Umbilical cord (tissue), 2 donors: ENCODE data around the gene XRCC3. TPM values are rescaled to one million over a fixed set of nuclear protein-coding genes. Genes with fewer than 3 reads are reported as not detected.

Source experiments
- DNase-seq: peaks from one replicate; pipeline ENCODE4 v3.0.0-alpha.2; 2015; ENCODE audit warnings: low spot score
- total RNA-seq: library from RNA; depleted of rRNA; stranded (reverse); fragments of >200 nt; gene quantifications from one replicate; pipeline ENCODE4 v1.2.3, GENCODE V29; 2014; ENCODE audit warnings: low replicate concordance; ENCODE audit not compliant: insufficient read depth

The XRCC3 gene
- 5.1 TPM for total RNA-seq

DNA sequence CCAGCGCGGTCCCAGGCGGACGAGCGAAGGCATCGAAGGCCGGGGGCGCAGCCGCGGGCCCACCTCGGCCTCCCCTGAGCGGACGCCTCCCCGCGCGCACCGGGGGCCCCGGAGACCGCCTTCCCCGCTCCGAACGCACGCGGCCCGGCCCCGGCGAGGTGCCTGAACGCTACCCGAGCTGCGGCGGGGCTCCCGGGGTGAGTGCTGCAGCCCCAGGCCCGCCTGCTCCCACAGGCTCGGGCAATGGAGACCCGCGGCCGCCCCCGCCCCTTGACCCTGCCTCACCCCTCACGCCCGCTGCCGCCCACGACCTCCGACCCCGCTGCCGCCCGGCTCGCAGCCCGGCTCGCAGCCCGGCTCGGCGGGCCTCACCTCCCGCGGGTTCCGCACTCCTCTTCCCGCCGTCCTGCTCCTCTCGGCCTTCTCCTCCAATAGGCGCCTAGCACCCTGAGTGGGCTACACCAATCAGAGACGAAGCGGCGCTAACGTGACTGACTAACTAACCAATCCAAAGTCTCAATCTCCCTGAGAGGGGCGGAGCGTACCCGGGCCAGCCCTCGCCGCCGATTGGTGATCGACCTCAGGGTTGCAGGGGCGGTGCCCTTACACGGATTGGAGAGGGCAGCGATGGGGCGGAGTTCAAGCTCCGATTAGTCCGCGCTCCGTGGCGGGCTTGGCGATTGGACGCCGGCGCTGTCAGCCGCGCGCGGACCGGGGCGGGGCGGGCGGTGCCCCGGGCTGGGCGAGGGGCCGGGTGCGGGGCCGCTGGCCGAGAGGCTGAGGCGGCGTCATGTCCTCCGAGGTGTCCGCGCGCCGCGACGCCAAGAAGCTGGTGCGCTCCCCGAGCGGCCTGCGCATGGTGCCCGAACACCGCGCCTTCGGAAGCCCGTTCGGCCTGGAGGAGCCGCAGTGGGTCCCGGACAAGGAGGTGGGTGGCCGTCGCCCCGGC lies at the start of gene XRCC3, which contains the start of gene ZFYVE21:
XRCC3 (minus strand) TSS at position 400 of the 949 bp plus-strand sequence. CDS start 4,364 bp downstream, outside the sequence.
ZFYVE21 (plus strand) TSS at position 759 of the 949 bp plus-strand sequence; CDS start at position 791, 32 bp downstream.
- DNase-seq: peak; percentile 100

DNA sequence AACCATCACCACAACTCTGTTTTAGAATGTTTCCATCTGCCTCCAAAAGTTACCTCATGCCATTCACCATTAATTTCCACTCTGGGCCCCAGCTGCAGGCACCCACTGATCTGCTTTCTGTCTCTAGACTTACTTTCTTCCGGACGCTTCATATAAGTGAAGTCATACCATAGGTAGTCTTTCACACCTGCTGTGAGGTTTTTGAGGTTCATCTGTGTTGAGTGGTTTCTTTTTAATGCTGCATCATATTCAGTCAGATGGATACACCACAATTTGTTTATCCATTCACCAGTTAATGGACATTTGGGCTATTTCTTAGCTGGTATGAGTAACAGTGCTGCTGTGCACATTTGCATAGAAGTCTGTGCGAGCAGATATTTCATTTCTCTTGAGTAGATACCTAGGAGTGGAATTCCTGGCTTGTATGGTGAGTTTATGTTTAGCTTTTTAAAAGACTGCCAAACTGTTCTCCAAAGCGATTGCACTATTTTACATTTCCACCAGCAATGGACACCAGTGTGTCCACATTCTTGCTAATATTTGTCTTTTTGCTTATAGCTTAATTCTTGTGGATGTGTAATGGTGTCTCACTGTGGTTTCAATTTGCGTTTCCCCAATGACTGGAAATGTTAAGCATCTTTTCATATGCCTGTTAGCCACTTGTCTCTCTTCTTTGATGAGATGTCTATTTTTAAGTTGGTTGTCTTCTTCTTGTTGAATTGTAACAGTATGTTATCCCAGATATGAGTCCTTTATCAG lies 48.7 kb upstream of the XRCC3 start:
- DNase-seq: no peak

GRCh38 chr14:103762541-103762940 lies 47.3 kb upstream of the XRCC3 start:
- no peak for DNase-seq

DNA sequence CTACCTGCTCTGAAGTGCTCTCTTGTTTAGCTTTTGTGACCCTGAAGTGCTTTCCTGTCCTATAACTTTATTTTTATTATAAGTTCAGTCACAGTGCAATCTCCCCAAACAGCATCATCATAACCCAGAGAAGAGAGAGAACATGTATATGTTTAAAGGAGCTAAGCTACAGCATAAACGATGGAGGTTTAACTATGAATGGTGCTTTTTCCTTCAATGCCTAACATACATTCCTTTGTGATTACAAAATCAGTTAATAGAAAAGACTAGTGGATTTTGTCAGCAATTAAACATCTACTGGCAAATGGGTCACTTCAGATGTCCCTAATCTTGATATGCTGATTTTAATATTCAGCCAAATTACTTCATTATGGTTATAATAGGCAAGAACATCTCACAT lies 46.8 kb upstream of the XRCC3 start:
- no peak for DNase-seq

DNA sequence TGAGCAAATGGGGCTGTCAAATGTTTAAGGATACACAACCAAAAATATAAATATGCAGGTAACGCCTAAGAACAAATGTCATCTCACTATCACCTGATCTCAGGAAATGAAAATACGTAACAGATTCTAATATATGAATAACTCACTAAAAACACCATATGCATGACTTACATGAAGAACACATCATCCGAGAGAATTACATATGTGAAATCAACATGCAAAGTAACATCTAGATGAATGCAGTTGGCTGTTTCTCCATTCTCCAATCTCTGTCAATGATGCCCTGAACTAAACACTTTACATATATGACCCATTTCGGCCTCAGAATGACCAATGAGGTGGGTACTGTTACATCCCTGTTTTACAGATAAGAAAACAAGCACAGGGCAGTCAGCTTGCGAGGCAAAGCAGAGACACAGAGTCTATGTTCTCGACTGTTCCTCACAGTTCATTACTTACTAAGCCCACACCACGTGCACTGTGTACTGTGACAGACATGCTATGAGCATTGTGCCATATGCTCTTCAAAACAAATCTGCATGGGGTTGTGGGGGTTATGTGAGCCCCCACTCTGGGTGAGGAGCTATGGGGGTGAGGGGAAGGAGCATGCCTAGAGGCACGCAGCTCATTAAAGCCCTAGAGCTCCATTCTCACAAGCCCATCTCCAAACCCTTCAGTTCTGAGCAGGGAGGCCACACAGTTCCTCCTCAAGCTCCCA lies 43.0 kb upstream of the XRCC3 start:
- DNase-seq: no peak

DNA sequence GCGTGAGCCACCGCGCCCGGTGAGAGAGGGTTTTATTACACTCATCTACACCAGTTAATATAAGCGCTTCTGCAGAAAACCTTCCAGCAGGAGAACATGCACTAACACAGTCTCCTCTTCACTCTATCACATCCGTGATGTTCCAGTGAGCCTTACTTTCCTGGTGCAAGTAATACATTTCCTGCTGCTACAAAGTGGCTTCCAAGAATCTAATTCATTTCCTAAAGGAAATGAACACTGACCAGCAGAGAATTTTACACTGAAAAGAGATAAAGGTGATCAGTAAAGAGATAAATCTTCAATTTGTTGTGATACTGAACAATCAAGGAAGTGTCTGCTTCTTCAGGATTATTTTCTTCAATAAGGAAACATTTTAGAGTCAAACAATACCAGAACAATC lies 39.8 kb upstream of the XRCC3 start:
- no peak for DNase-seq

DNA sequence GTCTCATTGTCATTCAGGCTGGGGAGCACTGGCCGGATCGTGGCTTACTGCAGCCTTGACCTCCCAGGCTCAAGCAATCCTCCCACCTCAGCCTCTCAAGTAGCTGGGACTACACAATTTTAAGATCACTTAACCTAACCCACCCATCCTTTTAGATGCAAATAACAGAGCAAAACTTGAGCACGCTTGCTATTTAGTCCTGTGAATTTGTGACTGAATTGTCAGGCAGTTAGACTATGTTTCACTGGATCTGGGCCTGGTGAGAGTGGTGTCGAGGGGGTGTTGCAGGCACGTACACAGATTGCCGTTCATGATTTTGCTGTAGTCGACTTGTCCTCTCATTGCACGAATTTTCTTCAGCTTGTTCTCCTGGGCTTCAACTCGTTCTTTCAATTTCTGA lies 38.5 kb upstream of the XRCC3 start:
- no peak for DNase-seq

- DNase-seq: no peak
These were observed 34.6 kb upstream of the XRCC3 start for GRCh38 chr14:103749860-103750259.

DNA sequence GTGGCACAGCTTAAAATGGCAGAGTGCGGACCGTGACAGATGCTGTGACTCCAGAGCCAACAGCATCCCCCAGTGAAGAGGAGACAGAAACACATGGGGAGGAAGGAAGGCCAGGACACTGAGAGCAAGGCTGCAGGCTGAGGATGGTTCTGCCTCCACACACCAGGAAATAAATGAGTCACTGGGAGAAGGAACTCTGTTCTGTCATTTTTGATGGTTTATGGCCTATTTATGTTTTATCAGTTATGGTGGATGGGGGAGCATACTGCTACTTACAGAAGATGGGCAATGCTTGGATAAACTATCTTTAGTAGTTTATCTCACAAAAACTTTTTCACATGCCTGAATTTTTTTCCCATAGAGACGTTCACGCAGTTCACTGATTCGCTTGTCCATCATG lies 34.2 kb upstream of the XRCC3 start:
- no peak for DNase-seq

GRCh38 chr14:103748534-103748857 lies 33.2 kb upstream of the XRCC3 start:
- no peak for DNase-seq

GRCh38 chr14:103746701-103747100 lies 31.4 kb upstream of the XRCC3 start:
- DNase-seq: no peak

DNA sequence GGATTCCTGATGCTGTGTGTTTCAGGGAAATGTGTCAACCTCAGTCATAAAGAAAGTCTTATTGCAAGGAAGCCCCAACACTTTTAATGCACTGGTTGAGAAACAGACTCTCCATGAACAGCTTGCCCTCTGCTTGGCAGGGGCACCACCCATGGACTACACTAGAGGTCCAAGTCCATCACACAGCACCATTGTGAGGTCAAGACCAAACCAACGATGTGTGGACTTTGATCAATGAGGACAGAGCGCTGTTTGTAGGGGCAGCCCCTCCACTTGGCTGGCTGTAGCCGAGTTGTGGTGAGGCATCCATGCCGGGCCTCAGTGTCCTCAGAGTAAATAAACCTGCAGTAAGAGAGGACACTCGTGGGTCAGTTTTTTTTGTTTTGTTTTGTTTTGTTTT lies 30.2 kb upstream of the XRCC3 start:
- DNase-seq: no peak

- DNase-seq: no peak
These were observed 29.6 kb upstream of the XRCC3 start for GRCh38 chr14:103744621-103745395.

- DNase-seq: no peak
These were observed 28.4 kb upstream of the XRCC3 start for GRCh38 chr14:103743691-103744090.

DNA sequence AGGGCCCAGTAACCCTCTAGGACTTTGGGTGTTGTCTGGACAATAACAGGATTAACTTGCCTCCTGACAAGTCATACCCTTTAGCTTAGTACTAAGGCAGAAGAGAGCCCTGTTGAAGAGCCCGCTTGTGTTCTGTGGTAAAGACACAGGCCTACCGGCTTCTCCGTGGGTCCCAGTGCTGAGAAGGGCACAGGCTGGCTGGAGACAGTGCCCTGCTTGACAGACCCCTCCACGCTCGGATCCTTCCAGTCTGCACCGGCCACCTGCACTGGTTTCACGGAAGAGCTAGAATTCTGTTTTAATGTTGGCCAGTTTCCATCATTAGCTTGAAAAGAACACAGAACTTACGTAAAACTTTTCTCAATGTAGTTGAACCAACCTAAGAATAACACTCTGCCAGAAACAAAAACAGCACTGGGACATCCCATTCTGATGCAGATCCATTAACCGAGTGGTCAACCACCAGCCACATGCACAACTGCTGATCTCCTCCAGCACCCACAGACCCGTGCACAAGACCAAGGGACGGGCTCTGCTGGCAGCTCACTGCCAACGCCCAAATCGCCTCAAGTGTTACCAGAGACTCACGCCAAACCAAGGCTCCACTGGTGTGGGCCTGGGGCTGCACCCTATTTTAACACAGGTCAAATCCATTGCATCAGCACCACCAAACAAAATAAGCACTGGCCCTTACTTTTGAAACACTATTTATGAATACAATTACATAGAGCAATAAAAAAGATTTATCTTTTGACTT lies 27.4 kb upstream of the XRCC3 start:
- DNase-seq: no peak

DNA sequence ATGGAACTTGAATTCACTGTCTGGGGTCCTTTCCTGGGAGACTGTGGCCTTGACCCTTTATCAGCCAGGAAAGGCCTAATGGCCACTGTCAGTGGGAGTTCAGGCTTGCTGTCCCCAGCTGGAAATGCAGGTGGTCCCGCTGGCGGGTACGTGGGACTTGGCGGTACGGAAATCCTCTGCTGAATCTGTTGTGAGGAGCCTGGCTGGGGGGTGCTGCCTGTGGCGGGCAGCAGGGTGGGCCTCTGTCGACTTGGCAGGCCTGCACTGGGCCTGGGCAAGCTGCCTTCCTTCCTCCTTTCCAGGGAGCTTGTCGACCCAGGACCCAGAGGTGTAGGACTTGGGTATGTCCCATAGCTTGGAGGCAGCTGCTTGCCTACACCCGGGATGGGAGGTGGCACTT lies 26.6 kb upstream of the XRCC3 start:
- DNase-seq: no peak

DNA sequence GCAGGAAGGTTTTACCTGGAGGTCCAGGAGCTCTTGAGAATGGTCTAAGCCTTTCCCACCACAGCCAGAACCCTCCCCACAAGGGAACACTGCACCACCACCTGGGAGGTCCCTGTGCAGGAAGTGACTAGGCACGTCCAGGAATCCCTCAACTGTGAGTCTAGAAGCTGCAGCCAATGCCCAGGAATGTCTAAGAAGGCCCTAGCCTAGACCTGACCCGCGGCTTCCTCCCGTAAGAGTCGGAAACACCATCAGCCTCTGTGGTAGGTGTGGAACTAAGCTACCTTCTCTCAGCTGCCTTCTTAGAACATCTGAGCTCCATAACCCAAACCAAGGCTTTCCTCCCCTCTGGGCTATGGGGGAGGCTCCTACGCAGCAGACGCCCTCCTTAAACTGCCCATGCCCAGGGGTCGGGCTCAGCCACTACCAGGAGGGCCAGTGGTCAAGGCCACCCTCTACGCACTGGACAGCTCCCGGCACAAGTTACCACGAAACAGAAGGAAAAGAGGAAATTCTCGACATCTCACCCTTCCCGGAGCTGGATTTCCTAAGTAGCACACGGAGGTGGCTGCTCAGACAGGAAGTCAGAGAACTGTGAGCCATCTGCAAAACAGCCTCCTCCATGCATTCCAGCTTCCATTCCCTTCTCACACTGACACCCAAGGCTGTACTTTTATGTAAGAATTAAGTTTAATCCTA lies 25.9 kb upstream of the XRCC3 start:
- DNase-seq: no peak

GRCh38 chr14:103739793-103740501 lies 24.7 kb upstream of the XRCC3 start:
- DNase-seq: no peak

GRCh38 chr14:103739466-103739792 lies 24.2 kb upstream of the XRCC3 start:
- DNase-seq: no peak
